Activated T-helper 9 cell treated with anti-CD3 and anti-CD28 coated beads, Interleukin-2, amount 50 U/mL, for 16 hours (primary cell): ENCODE results near the gene PGM1.

Source experiments
- DNase-seq: peaks from one replicate; pipeline ENCODE4 v3.0.0-alpha.2; 2020; ENCODE audit warnings: low read depth

PGM1 gene

DNA sequence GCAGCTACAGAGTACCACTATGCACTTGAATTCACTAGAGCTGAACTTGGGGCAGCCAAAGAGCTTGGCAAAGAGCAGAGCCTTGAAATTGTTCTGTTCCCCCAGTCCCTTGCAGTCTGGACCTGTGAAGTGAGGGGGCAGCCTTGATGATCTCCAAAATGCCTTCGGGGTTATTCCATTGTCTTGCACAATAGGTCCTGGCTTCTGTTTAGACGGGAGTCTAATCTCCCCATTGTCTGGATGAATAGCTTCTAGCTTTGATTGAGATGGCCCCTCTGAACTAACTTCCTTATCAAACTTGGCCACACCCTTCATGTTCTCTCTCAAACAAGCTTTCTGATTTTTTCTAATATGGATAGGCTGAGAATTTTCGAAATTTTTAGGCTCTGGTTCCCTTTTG, 72.6 kb downstream of the PGM1 start:
- DNase-seq: no peak

DNA sequence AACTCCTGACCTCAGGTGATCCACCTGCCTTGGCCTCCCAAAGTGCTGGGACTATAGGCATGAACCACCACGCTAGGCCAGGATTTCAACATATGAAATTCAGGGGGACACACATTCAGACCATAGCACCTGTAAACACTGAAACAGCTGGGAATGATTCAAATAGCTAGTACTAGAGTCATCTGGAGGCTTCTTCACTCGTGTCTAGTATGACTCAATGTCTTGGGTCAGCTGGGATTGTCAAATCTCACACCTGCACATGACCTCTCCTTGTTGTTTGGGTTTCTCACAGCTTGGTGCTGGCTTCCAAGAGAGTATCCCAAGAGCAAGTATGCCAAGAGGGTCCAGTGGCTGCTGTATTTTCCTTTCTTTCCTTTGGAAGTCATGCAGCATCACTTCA, 75.1 kb downstream of the PGM1 start:
- no peak for DNase-seq

DNA sequence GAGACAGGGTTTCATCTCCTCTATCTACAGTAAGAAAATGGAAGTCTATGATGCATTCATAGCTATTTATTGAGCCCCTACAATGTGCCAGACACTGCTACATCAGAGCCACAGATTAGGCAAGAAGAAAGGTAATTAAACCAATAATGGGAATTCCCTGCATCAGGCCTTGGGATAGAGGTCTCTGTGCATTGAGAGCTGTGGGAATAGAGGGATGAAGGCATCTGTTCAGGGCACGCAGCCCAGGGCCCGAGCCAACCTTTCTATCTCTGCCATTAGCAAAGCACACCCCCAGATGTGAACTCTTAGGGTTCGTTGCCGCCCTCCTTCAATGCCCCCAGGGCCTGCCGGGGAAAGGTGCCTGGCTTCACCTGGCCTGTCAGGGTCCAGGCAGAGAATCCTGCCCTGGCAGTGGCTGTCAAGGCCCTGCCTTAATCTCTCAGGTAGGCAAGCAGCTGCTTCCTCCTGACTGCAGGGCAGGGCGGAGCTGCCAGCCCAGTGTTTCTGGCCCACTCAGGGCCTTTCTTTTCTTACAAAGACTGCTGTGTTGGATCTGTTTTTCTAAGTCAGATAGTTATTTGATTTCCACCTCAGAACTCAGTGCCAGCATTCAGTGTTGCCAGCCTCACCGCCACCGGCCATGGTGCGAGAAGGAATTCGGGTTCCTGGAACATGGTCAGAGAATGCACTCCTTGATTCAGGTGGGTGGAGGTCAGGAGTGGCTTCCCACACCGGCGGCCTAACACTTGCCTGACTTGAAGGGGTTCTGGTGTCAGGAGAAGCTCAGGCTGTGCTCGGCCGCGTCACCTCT, 76.1 kb downstream of the PGM1 start:
- no peak for DNase-seq

DNA sequence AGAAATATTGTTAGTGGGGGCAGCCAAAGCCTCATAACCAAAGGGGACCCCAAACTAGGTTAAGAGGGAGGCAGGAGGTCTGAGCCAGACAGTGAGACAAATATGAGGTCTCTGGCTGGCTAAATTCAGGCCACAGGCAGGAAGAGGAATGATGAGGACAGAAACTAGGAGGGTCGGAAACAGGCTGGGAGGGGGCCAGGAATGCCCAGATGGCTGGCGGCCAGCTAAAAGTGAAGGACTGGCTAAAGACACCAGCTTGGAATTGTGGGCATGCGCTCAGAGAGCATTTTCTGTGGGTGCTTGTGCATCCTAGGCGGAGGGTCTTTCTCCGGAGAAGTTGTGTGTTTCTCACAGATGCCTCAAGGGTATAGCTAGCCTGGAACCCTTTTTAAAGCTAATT, 77.0 kb downstream of the PGM1 start:
- no peak for DNase-seq

DNA sequence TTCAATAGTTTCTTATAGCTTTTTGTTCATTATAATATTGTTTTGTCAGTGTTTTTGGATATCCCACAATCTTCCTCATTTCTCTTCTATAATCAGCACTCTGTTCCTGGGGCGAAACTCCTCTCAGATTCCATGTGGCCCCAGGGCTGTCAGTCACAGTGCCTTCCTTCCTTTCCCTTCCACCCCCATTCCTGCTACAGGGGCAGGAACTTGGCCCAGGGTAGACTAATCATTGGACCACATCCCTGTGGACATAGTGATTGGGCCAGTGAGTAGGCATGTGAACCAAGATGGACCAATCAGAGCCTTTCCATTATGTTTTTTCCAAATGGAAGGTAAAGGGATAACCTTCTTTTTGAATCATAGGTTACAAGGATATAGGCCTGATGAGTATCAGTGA, 78.3 kb downstream of the PGM1 start:
- no peak for DNase-seq

DNA sequence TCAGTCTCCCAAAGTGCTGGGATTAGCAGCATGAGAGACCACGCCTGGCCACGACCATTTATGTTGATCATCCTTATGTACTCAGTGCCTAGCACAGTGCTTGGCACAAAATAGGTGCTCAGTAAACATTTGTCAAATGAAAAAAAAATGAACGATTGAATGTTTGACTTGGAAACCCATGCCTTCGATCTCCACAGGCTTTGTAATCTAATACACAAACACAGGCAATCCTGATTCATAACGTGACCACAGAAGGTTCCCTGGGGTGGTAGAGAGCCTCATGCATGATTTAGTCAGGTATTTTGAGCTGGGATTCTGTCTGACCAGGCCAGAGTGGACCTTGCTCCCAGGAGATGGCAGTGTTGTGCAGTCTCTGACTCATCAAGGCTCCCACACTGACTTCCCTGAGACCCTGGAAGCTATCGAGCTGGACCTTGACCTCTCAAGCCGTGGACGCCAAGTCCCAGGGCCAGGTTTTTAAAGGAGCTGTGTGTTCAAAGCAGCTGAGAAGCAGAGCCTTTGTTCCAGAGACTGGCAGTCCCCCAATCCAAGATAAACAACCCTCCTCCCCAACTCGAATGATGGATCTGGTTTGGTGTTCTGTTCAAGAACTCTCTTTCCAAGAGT, 81.1 kb downstream of the PGM1 start:
- DNase-seq: no peak

DNA sequence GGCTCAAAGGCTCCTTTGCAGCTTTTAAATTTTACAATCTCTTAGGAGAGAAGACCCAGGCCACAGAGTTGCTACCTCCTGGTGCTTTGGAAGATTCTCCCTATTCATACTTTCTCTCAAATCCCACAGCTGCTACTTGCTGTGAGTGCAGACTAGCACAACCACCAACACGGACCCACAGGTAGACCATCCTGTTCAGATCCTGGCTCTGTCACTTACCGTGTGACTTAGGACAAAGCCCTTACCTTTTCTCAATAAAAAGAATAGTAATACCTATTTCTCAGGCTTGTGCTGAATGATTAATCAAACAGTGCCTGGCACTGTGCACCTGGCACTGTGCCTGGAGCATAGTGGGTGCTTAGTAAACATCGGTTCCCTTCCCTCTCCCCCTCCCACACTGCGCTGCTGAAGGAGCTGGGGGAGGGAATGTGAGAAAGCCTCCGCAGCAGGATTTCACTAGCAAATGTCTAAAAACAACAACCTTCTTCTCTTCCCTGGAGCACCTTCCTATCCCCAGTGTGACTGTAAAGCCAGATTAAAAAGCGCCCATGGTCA, 81.7 kb downstream of the PGM1 start:
- no peak for DNase-seq

DNA sequence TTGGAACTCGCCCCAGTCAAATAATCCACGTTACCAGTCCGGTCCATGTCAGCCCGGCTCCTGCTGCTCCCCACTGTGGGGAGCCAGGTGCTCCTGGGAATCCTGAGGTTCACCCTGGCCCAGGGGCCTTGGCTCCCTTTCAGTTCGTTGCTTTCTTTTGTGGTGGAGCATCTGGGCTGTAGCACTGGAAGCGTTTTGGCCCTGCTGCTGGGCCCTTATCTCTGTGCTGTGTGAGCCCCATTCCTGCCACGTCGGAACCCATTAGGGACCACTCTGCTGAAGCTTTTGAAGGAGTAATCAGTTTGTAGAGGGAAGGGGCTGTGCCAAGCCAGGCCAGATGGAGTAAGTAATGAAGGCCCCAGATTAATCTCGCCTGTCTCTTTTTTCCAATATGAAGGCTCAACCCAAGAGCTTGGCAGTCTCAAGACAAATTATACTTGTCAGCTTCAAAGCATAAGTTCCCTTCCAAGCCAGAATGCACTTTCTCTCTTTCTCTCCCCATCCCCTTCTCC, 82.3 kb downstream of the PGM1 start:
- DNase-seq: no peak

DNA sequence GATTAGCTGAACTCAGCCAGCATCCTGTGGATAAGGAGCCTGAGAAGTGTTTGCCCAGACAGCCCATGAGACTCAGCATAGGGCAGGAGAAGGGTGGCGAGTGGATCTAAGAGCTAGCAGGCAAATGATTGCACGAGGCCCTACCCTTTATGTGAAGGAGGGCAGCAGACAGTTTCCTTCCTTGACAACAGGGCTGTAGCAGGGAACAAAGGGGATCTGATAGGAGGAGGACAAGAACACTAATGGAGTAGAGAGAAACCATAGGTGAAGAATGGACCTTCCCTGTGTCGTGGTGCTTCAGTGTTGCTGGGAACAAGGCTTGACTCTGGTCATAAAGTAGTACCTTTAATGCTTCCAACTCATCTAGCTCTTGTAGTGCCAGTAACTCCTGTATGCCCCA, 84.3 kb downstream of the PGM1 start:
- no peak for DNase-seq

DNA sequence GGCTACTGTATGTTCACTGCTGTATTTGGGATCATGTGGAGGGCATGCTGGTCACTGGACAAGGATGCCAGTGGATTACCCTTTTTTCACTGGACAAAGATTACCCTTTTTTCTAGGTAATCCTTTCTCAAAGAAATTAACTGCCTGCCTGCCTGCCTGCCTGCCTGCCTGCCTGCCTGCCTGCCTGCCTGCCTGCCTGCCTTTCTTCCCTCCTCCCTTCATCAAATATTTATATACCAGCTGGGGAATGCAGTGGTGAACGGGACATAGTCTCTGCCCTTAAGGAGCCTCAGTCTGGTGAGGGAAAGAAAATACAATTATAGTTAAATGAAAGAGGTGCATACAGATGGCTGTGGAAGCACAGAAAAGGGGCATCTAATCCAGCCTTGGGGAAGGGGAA, 85.0 kb downstream of the PGM1 start:
- DNase-seq: no peak

DNA sequence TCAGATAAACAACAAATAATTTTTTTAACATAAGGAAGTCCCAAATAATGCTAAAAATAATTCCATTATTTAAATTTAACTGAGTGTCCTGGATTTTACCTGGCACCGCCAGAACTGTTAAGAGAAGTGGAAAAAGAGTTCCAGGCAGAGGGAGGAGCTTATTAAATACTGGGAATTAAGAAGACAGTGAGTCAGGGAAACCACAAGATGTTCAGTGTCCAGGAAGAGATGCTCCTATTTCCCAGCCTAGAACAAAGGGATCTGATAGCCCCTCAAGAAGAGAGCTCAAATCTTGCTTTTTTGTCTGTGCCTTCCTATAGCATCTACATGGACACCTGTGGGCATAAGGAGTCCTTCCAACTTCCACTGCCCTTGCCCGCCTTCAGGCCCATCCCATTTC, 85.9 kb downstream of the PGM1 start:
- no peak for DNase-seq

DNA sequence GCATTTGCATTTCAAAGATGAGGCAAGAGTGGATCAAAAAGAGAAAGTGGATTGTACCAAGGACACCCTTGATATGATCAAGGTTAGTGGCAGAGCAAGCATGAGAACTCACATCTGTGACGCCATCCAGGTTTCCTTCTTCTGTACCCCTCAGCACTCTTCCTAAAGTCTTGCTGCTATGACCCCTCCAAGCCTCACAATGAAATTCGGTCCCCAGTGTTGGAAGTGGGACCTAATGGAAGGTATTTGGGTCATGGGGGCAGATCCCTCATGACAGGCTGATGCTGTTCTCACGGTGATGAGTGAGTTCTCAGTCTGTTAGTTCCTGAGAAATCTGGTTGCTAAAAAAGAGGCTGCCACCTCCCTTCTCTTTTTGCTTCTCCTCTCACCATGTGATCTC, 86.4 kb downstream of the PGM1 start:
- DNase-seq: no peak

DNA sequence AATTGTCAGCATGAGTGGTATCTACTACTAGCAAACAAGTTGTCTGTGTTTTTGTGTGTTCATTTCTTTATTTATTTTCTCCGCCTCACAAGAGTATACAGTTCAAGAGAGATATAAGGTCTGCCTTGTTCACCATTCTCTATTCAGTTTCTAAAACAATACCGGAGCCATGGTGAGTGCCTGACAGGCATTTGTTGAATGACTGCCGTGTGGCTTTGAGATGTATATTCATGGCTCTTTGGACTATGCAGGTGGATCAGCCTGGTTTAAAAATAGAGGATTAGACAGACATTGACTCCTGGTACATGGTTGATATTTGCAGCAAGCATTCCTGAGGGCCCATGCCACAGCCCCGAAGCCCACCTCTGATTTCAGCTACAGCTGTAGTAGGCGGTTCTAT, 89.7 kb downstream of the PGM1 start:
- DNase-seq: no peak

DNA sequence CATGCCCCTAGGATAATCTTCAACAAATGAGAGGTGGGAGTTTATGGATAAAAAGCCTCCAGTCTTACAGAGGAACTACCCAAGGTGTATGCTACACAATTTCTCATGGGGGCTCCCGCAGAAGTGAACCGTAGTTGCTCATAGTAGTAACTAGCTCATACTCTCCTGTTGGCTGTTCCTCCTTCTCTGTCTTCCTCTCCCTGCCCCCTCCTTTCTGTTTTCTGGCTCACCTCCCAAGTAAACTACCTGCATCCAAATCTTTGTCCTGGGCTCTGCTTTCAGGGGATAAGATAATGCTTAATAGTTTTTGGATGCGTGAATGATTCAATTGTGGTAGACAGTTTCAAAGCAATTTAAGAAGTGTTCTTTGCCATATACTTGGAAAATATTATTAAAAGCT, 90.5 kb downstream of the PGM1 start:
- DNase-seq: no peak

DNA sequence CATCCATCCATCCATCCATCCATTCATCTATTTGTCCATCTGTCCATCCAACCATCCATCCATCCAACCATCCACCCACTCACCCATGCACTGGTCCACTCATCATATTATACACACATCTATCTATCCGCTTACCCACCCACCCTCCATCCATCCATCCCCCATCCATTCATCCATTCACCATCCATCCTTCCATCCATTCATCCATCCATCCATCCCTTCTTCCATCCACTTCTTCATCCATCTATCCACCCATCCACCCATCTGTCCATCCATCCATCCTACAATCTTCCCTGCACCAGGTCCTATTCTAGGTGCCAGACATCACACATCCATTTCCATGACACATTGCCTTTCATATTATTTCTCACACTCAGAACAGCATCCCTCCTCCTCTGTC, 93.5 kb downstream of the PGM1 start:
- no peak for DNase-seq

DNA sequence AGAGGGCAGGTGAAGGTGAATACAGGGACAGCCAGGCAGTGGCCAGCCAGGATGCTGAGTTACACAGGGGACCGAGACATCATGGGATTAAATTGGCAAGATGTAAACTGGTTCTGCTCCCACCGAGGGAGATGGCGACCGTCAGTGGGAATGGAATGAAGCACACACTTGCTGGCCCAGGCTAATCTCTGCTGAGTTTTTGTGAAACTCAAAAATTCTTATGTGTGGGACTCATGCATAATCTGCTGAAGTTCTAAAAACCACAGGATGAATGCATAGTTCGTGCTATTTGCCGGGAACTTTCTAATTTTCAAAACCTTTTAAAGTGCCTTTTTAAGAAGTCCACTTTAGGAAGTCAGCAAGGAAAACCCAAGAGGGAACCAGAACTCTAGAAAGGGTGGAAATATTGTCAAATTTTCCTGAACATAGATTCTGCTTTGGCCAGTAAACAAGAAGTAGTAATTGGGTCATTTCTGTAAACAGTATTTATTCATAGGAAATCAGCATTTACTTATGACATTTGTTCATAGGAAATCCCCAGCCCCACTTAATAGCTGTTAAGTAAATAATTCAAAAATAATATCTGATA, 95.2 kb downstream of the PGM1 start:
- no peak for DNase-seq

DNA sequence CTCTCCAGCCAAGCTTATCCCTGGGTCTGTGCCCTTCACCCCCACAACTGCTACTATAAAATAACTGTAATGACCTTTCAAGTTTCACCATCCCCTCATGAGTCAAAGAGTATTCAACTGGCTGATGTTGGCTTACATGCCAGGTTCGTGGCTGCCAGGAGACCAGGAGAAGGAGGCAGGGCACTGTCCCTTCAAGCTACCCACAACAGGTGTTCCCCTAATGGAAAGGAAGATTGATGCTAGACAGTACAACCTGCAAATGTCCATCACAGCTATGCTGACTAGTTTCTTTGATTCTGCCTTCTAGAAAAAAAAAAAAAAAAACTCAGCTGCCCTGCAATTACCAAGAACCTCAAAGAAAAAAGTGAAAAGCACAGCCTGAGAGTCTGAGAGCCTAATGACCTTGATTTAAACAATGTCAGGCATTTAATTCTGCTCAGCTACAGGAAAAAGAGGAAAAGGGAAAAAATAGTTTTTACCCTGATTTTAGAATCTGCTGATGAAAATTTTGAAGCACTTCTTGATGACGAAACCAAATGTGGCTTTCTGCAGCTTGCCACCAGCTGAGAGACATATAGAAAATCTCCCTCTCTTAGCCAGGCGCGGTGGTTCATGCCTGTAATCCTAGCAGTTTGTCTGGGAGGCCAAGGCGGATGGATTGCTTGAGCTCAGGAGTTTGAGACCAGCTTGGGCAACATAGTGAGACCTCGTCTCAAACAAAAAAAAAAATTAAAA, 97.9 kb downstream of the PGM1 start:
- no peak for DNase-seq

DNA sequence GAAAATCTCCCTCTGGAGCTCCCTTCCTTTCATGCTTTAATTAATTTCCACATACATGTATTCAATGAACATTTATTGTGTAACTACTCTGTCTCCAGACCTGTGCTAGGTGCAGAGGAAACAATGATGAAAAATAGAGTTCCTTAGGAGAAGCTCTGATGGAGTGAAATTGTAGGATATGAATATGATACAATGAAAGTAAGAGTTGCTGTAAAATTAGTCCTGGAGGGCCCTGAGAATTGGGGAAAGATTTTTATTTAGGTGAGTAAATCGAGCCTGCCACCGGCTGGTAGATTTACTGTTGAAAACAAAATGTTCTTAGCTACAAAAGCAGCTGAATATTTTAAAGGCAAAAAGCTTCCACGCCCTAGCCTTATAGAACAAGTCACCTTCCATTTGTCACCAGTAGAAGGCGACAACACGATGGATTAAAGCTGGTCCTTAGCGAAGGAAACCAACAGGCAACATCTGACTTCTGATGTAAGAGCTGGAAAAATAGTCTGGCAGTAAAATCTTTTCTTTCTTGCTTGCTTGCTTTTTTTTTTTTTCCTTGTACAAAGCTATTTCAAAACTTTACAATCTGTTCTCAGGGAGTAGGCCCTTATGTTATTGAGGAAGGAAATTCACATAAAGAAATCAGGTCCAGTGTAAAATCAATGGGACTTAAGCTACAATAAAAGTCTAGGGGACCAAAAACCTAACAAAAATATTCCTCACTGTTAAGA, 98.7 kb downstream of the PGM1 start:
- DNase-seq: no peak

DNA sequence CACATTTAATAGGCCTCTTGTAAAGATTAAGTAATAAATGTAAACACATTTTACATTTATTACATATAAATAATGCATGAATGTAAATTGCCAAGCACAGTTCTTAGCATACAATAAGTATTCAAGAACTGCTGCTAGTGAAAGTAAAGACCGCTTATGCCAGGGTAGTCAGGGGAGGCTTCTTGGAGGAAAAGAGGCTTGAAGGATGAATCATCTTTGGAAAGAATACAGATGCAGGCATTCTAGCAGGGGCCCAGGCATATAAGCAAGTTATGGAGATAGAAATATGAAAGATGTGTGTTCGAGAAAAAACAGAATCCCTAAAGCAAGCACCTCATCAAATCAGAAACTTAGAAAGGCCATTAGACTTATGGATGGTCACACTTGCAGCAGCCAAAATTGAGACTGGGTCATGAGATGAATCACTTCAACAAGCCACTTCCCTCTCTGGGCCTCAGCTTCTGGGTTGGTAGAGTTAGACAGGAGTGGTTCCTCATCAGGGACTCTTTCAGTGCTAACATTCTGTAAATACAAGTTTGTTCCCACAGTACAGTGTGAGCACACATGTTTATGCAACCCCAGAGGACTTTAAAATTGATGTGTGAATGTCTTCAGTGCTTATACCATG, 100.8 kb downstream of the PGM1 start:
- no peak for DNase-seq

DNA sequence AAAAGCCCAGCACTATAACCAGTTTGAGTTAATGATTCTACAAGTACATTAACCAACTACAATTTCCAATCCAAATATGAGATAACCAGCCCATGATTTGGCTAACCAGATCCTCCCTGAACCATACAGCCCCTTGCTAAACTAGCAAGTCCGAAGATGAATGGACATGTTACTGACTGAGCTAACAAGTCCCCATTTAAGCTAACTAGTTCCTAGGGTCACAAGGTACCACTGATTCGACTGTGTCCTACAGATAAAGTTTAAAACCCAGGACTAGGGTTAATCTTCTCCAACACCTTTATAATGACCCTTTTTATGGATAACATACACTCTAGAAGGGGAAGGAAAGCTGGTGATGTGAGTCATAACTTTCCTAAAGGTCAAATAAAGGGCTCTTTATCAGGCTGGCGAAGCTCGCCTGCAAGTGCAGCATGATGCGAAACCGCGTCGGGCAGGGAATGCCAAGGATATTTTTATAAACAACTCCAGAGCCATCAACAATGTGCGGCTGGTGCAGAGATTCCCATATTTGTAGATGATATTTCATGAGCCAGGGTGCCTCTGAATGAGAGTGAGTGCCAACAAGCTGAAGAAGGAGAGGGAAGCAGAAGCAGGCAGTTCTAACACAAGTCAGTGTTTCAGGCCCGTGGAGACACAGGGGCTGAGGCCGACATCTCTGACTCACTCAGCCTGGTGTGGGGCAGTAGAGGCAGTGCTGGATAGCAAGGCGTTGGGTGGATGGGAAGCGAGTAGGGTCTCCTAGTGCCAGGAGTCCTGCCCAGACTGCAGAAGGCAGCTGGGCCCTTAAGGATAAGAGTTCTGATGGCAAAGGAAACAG, 105.0 kb downstream of the PGM1 start:
- DNase-seq: no peak
